GM23338 (cell line): Measurements from ENCODE around the gene KISS1R. TPM values are rescaled to one million over a fixed set of nuclear protein-coding genes. Genes with fewer than 3 reads are reported as not detected.

Experiments
- ATAC-seq: fragments of 200-7000 bp; cut with Tn5 transposase; 3 replicates; pipeline ENCODE4 v1.9.1; 2020
- DNase-seq: peaks from one replicate; pipeline ENCODE4 v3.0.0-alpha.2; 2015; ENCODE audit warnings: low spot score
- H2AFZ ChIP-seq: fragments of 200-600 bp; sonication (generic); 2 replicates; pipeline ENCODE4 v1.8.0; 2016; ENCODE audit warnings: antibody characterized with exemption, mild to moderate bottlenecking, moderate library complexity
- H3F3A ChIP-seq: fragments of 200-600 bp; sonication (generic); replicated peaks from 2 replicates; pipeline ENCODE4 v1.8.0; 2017; ENCODE audit warnings: antibody characterized with exemption, mixed run types, low read depth
- H3K27ac ChIP-seq: fragments of 200-600 bp; sonication (generic); 2 replicates; pipeline ENCODE4 v1.6.1; 2016; ENCODE audit warnings: low read depth
- H3K27me3 ChIP-seq: fragments of 200-600 bp; sonication (generic); 2 replicates; pipeline ENCODE4 v1.8.0; 2016; ENCODE audit warnings: mild to moderate bottlenecking, mixed run types, moderate library complexity; ENCODE audit not compliant: insufficient read depth
- H3K36me3 ChIP-seq: fragments of 200-600 bp; sonication (generic); 2 replicates; pipeline ENCODE4 v1.8.0; 2016; ENCODE audit warnings: mild to moderate bottlenecking; ENCODE audit not compliant: insufficient read depth
- H3K4me1 ChIP-seq: fragments of 200-600 bp; sonication (generic); 2 replicates; pipeline ENCODE4 v1.8.0; 2016; ENCODE audit warnings: mild to moderate bottlenecking, moderate library complexity; ENCODE audit not compliant: insufficient read depth
- H3K4me2 ChIP-seq: fragments of 200-600 bp; sonication (generic); 2 replicates; pipeline ENCODE4 v1.7.1; 2017; ENCODE audit warnings: mixed run types
- H3K4me3 ChIP-seq: fragments of 200-600 bp; sonication (generic); 2 replicates; pipeline ENCODE4 v1.6.1; 2016; ENCODE audit warnings: mixed run types
- H3K79me2 ChIP-seq: fragments of 200-600 bp; sonication (generic); replicated peaks from 2 replicates; pipeline ENCODE4 v1.8.0; 2017; ENCODE audit warnings: mild to moderate bottlenecking; ENCODE audit not compliant: insufficient read depth
- H3K9me2 ChIP-seq: fragments of 200-600 bp; sonication (generic); 2 replicates; pipeline ENCODE4 v1.8.0; 2017; ENCODE audit not compliant: insufficient read depth
- H4K20me1 ChIP-seq: fragments of 200-600 bp; sonication (generic); replicated peaks from 2 replicates; pipeline ENCODE4 v1.8.0; 2017; ENCODE audit warnings: mild to moderate bottlenecking; ENCODE audit not compliant: insufficient read depth
- H3K27ac Mint-ChIP-seq: 2 replicates; pipeline ENCODE4 v1.8.0; 2020; ENCODE audit warnings: inconsistent platforms, mild to moderate bottlenecking, moderate library complexity, mixed read lengths
- H3K27me3 Mint-ChIP-seq: 3 replicates; pipeline ENCODE4 v1.8.0; 2022; ENCODE audit warnings: low read depth, mild to moderate bottlenecking, moderate library complexity, mixed read lengths, inconsistent platforms; ENCODE audit not compliant: insufficient read depth, poor library complexity
- H3K36me3 Mint-ChIP-seq: 3 replicates; pipeline ENCODE4 v1.8.0; 2021; ENCODE audit warnings: low read depth, mild to moderate bottlenecking, inconsistent platforms, moderate library complexity, mixed read lengths
- H3K4me1 Mint-ChIP-seq: 3 replicates; pipeline ENCODE4 v1.8.0; 2020; ENCODE audit warnings: mild to moderate bottlenecking, inconsistent platforms, mixed read lengths
- H3K4me3 Mint-ChIP-seq: 3 replicates; pipeline ENCODE4 v1.8.0; 2021; ENCODE audit warnings: moderate library complexity, mild to moderate bottlenecking, inconsistent platforms, mixed read lengths
- H3K9me3 Mint-ChIP-seq: 3 replicates; pipeline ENCODE4 v1.8.0; 2020; ENCODE audit warnings: moderate library complexity, mild to moderate bottlenecking, inconsistent platforms, mixed read lengths
- CTCF ChIP-seq, 2 experiments: fragments of 200-600 bp in 1 of 2; sonication (generic) in 1 of 2; conservative IDR thresholded peaks; 2 replicates each; pipeline versions ENCODE4 v1.5.1 to v1.6.1; 2016 to 2017; ENCODE audit warnings: antibody characterized with exemption in 2 of 2, low read depth in 2 of 2, mild to moderate bottlenecking in 2 of 2, moderate library complexity in 1 of 2
- EZH2phosphoT487 ChIP-seq: fragments of 200-600 bp; sonication (generic); IDR thresholded peaks from one replicate; pipeline ENCODE4 v1.8.1; 2018; ENCODE audit warnings: antibody characterized with exemption; ENCODE audit not compliant: unreplicated experiment
- JUNB ChIP-seq: IDR thresholded peaks from one replicate; pipeline ENCODE4 v1.6.1; 2016; ENCODE audit warnings: antibody characterized with exemption; ENCODE audit not compliant: unreplicated experiment
- POLR2AphosphoS5 ChIP-seq: IDR thresholded peaks from 2 replicates; pipeline ENCODE4 v1.6.1; 2016; ENCODE audit warnings: antibody characterized with exemption, low read depth
- REST ChIP-seq: IDR thresholded peaks from one replicate; pipeline ENCODE4 v1.6.1; 2018; ENCODE audit warnings: antibody characterized with exemption; ENCODE audit not compliant: unreplicated experiment
- STAT1 ChIP-seq: IDR thresholded peaks from one replicate; pipeline ENCODE4 v1.6.1; 2016; ENCODE audit warnings: antibody characterized with exemption; ENCODE audit not compliant: unreplicated experiment
- ZNF114 ChIP-seq: fragments of 250-450 bp; sonication (Bioruptor Pico); IDR thresholded peaks from 2 replicates; pipeline ENCODE4 v1.5.0; 2020; ENCODE audit warnings: mild to moderate bottlenecking, moderate library complexity
- ZNF462 ChIP-seq: fragments of 250-450 bp; sonication (Bioruptor Pico); IDR thresholded peaks from 2 replicates; pipeline ENCODE4 v1.5.0; 2020; ENCODE audit warnings: mild to moderate bottlenecking, moderate library complexity
- polyA plus RNA-seq: library from polyadenylated mRNA; unstranded; fragments of >200 nt; fragmentation: Nextera tagmentation; extraction: Ambion mirVana; gene quantifications from 2 replicates; pipeline ENCODE4 v1.2.1, GENCODE V29; 2016
- total RNA-seq: library from RNA; depleted of rRNA; stranded (reverse); fragments of >200 nt; shearing (Covaris generic); gene quantifications from 2 replicates; pipeline ENCODE4 v1.2.3, GENCODE V29; 2014

KISS1R gene
- total and polyA plus RNA-seq, 2 experiments from 2014 or later: 0.78 to 4.0 TPM

GRCh38 chr19:884420-885211 is 32.5 kb upstream of the KISS1R start:
- no peaks in the 10 kb centered on the region for H3K79me2 ChIP-seq
- H3K9me3 Mint-ChIP-seq: no peaks in the 10 kb centered on the region; the same call in 2 of the 3 replicates
- no peaks in the 10 kb centered on the region for H3K36me3 ChIP-seq
- peaks cover 6% of the 10 kb centered on the region for H3K27me3 Mint-ChIP-seq
- DNase-seq: no peak
- no peaks in the 10 kb centered on the region; the same call in 1 of the 2 replicates for H3F3A ChIP-seq
- TF ChIP-seq CTCF (conservative IDR thresholded peaks at IDR 0.05; ENCODE audit: low read depth in 2 of 2): no peak
- TF ChIP-seq EZH2phosphoT487: no peak
- no peak for TF ChIP-seq REST
- H3K4me2 ChIP-seq: no peak overlapping the region
- H3K4me3 ChIP-seq: no peak overlapping the region
- no peaks in the 10 kb centered on the region for H3K4me1 ChIP-seq
- H3K4me1 Mint-ChIP-seq: no peaks in the 10 kb centered on the region
- H3K27ac Mint-ChIP-seq: no peak overlapping the region
- H3K27me3 ChIP-seq: no peaks in the 10 kb centered on the region
- no peak overlapping the region for H3K27ac ChIP-seq
- no peak overlapping the region for H3K4me3 Mint-ChIP-seq
- H4K20me1 ChIP-seq: peaks cover 4% of the 10 kb centered on the region; the same call in 1 of the 2 replicates
- H2AFZ ChIP-seq: no peak overlapping the region
- no peaks in the 10 kb centered on the region for H3K9me2 ChIP-seq
- no peak for ATAC-seq
- H3K36me3 Mint-ChIP-seq: peaks cover 32% of the 10 kb centered on the region; the same call in 2 of the 3 replicates

- no peaks in the 10 kb centered on the region for H3K9me2 ChIP-seq
- Mint-ChIP-seq H3K4me3 (no peak overlapping the region), H3K27me3 (peaks cover 6% of the 10 kb centered on the region), H3K36me3 (peaks cover 32% of the 10 kb centered on the region; the same call in 2 of the 3 replicates), H3K27ac (no peak overlapping the region), H3K9me3 (no peaks in the 10 kb centered on the region; the same call in 2 of the 3 replicates), H3K4me1 (no peaks in the 10 kb centered on the region)
- H3K4me2 ChIP-seq: no peak overlapping the region
- H3K4me3 ChIP-seq: no peak overlapping the region
- H2AFZ ChIP-seq: no peak overlapping the region
- peaks cover 4% of the 10 kb centered on the region; the same call in 1 of the 2 replicates for H4K20me1 ChIP-seq
- no peaks in the 10 kb centered on the region for H3K27me3 ChIP-seq
- H3K79me2 ChIP-seq: no peaks in the 10 kb centered on the region
- no peak for ATAC-seq
- no peak overlapping the region for H3K27ac ChIP-seq
- H3K36me3 ChIP-seq: no peaks in the 10 kb centered on the region
- no peaks in the 10 kb centered on the region for H3K4me1 ChIP-seq
- no peak for DNase-seq
- no peaks in the 10 kb centered on the region; the same call in 1 of the 2 replicates for H3F3A ChIP-seq
- TF ChIP-seq ZNF462 (CRISPR knock-in tag): no peak
- no peak for TF ChIP-seq JUNB
- TF ChIP-seq ZNF114 (CRISPR knock-in tag): no peak
- no peak for TF ChIP-seq POLR2AphosphoS5
- no peak for TF ChIP-seq STAT1
Measured at GRCh38 chr19:885536-886224, 31.5 kb upstream of the KISS1R start.
